Fibroblast of skin of right biceps (primary cell): ENCODE data around the gene GTF3C1.

Experiments
- DNase-seq: peaks from one replicate; pipeline ENCODE4 v3.0.0-alpha.2; 2013

Gene GTF3C1

DNA sequence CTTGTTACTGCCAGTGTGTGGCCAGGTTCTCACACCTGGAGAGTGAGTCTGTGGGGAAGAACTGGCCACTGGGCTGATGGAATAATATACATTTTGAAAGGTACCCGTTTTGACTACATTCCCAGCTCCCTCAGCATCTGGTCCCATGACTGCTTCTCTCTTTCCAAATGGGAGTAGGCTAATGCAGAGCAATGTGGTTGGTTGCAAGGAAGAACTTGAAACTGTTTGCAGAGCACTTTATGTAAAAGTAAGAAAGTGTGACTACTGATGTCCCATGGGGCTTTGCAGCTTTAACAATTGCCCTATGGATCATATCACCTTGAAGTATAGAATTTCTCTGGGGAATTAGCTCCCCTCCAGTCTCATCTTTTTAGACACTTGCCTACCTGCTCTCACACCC lies 9.2 kb upstream of the GTF3C1 start:
- no peak for DNase-seq

DNA sequence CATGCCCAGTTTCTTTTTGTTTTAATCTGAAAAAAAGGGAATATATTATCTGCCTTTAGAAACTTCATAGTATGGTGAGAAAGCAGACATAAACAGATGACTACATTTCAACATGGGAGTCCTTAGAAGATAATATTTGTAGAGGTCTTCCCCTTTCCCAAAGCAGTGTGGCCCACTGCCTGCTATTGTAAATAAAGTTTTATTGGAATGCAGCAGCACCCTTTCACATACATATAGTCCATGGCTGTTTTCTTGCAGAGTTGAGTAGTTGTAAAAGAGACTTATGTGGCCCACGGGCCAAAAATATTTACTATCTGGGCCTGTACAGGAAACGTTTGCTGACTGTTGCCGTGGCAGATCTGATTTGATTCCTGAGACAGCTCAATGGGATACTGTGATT lies 8.7 kb upstream of the GTF3C1 start:
- no peak for DNase-seq

DNA sequence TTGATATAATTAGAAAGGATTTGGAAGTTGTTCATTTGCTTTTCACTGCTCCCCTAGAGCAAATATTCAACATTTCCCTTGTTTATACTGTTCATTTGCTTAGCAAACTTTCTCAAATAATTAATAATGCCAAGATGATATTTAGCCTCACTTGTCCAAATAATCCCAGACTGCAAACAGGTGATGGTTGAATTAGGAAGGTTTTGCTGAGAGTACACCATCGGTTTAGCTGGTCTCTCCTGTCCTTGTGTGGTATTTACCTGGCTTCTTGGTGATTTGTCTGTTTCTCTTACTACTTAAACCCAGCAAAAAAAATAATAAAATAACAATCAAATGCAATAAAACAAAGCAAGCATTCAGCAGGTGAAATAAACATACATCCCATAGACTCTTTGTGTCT lies 6.8 kb upstream of the GTF3C1 start:
- DNase-seq, result no peak

DNA sequence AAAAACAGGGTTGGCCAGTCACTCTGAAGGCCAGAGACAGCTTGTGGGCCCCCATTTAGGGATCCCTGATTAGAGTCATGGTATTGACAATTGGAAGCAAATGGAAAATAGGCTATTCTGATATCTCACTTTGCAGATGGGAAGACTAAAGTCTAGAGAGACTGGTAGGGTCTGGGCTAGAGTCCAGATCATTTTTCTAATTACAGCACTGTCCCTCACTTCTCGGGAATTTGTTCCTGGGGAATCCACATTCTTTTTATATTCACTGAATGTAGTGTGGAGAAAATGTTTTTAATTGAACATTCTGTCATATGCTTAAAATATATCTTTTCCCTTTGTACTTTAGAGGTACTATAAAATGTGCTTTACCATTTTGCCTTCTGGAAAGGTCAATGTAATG lies 1.3 kb upstream of the GTF3C1 start:
- DNase-seq, result no peak

DNA sequence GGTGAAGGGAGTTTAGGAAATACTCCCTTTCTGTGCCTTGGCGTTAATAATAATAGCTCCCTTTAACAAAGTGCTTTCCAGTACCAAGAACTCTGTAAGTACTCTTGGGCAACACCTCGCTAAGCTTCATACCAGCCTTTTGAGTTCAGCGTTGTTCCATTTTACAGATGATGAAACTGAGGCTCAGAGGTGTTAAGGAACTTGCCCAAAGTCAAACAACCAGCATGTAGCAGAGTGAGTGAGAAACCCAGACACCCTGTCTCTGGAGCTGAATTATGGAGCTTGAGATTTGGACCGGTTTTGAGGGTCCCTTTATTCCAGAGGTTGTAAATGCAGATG lies 838 bp upstream of the GTF3C1 start:
- DNase-seq, result no peak

DNA sequence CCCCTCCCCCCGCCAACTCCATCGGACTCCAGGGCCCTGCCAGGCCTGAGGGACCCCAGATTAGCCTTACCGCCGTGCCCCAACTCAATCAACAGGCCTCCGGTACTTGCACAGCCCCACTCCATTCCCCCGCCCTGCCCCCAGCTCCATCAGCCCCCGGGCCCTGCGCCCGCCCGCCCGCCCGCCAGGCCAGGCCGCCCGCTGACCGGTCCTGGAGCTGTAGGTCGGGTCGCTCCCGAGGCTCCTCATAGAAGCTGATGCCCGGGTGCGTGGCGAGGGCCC lies 308 bp downstream of the GTF3C1 start:
- no peak for DNase-seq

DNA sequence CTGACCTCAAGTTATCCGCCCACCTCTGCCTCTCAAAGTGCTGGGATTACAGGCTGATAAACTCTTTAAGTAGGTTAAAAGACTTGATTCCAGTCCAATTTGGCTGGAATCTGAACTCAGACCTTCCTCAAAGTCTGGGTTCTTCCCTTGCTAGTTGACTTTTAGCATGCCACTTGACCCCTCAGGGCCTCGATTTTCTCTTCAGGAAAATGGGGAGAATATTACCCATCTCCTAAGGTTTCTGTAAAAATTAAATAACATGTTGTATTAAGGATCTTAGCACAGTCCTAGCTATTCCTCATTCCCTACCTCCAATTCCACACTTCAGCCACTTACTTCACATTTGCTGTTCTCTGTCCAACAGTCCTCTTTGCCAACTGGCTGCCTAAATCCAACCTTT lies 1.9 kb downstream of the GTF3C1 start:
- no peak for DNase-seq

DNA sequence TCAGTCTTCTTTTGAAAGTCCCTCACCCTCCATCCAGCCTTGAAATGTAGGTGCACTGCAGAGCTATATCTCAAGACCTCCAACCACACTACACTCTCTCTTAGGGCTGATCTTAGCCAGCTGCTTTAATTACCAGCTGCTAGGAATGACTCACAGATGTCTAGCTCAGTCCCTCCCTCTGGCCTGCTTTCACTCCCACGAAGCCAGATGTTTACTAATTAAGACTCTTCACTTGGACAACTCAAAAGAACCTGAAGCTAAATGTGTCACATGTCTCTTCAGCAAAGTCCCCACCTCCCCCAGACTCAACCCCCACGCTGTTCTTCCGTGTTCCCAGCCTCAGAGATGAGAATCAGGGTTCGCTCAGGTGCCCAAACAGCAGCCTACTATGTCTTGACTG lies 2.6 kb downstream of the GTF3C1 start:
- DNase-seq, result peak; percentile 56

DNA sequence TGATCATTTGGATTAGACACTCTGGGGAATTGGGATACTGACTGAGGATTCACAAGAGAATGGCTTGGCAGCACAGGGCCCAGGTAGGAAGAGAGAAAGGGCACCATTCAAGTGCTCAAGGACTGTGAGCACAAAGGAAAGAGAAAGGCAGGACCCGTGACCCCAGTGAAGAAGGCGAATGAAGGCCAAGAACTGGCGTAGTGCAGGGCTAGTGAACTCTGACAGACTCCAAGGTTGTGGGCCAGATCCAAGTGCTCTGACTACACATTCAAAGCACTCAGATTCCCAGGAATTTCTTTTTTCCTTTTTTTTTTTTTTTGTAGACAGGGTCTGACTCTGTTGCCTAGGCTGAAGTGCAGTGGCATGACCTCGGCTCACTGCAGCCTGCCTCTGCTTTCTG lies 5.0 kb downstream of the GTF3C1 start:
- no peak for DNase-seq

DNA sequence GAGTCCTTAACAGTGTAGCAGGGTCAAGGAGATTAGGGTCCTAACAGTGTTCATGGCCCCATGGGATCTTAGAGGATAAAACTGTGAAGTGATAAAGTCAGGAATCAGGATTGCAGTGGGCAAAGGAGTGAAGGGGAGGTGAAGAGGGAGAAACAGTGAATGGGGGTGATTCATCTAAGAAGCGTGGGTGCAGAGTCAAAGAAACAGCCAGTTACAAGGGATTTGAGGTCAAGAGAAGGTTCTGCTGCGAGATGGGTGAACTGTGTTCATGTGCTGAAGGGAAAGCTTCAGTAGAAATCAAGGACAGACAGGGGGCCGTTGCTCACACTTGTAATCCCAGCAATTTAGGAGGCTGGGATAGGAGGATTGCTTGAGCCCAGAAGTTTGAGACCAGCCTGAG lies 5.9 kb downstream of the GTF3C1 start:
- no peak for DNase-seq

DNA sequence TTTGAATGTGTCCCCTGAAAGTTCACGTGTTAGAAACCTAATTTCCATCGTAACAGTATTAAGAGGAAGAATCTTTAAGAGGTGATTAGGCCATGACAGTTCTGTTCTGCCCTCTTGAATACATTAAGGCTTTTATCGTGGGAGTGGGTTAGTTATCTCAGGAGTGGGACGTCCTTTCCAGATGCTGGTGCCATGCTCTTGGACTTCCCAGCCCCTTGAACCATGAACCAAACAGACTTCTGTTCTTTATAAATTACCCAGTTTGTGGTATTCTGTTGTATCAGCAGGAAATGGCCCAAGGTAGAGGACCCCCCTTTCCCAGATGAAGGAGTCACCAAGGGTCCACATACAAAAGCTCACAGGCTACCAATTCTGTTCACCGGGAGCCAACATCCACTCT lies 10.1 kb downstream of the GTF3C1 start:
- no peak for DNase-seq

DNA sequence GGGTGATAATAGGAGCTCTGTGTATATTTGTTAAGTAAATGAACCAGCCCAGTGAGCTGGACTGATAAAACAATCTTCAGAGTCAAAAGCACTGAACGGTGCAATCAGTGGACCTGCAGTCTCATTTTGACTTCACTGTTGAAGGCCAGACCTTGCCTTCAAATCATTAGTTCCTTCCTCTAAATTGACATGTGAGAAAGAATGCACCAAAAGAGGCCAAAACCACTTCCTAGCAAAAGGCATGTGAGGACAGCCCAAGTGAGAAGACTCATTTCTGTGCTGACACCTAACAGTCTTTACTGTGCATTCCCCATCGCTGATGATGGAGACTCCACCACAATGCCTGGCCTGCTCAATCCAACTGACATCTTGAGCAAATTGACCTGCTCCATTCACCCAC lies 10.6 kb downstream of the GTF3C1 start:
- no peak for DNase-seq

DNA sequence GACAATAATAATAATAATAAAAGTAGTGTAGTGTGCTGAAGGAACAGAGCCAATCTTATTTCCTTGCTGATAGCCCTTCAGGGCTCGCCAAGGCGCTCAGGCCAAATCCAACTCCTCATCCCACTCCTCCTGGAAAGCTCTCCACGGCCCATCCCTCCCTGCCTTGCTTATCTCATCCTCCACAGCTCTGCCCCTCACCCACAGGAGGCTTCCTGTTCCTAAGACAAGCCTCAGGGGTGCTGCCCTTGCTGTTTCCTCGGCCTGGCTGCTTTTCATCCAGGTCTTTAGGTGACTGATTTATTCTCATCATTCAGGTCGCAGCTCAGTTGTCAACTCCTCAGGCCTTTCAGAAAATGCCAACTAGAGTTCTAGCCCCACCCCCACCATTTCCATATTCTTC lies 11.2 kb downstream of the GTF3C1 start:
- no peak for DNase-seq

DNA sequence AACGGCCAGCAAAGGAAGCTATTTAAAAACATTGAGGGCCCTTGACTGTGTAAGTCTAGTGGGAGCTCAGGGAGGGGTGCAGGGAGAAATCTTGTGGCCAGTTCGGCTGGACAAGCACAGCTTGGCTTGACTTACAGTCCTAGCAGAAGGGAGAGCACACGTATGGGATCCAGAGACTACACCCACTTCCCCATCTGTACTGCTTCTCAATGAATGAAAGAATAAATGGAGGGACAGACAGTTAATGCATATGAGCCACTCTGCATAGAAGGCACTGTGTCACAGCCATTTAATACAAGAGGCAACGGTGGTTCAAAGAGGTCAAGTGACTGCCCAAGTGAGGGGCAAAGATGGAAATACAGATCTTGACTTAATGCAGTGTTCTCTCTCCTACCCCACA lies 15.5 kb downstream of the GTF3C1 start:
- no peak for DNase-seq

DNA sequence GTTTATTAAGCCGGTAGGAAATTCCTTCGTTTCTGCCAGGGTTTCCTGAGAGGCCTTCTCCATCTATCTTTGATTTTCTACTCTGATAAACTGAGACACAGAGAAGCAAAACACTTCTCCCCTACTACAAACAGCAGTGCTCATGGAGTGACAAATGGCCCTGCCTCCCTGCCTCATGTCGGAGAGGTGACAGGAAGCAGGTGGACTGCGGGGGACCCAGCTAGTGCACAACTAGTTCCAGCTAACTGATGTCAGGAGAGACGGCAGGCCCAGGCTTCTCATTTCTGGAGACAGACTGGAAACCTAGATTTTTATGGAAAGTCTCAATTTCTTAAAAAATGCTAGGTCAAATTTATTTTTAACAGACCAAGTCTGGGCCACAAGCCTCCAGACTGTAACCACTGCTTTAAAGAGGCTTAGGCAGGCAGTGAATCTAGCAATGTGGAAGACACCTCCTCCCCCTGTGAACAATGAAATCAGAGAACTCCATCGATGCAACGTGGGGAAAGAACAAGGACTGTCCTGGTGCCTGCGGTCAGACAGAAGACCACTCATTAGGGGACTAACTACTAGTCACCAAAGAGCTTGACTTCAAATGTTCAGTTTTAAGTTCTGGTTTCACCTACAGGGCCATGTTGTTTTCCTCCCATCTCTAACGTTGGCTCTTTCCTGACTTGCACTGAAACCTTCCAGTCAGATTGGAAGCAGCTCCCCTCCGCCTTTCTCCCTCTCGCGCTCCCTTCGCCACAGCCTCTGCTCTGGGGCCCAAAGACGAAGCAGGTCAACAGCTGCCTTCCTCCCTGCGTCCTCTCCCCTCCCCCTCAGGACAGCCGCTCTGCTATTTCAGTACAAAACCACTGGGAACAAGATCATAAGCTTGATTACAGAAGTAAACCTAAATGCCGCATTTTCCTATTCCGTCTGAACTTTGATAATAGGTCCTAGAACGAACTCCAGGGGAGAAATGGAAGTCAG lies 17.6 kb downstream of the GTF3C1 start:
- no peak for DNase-seq

DNA sequence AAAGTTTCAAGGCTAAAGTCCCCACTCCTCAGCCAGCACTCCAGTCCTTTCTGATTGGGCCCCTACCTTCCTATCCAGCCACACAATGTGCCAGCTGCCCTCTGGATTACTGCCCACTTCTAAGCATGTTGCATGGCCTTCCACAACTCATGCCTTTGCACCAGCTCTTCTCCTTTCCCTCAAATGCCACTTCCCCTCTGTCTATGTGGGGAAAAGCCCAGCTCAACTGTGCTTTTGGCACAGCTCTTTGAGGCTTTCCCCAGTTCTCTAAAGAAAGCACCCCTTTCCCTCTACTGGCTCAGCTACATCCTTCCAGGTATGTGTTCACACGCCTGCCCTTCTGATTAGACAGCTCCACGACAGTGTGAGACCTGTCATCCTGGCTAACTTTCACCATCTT lies 18.5 kb downstream of the GTF3C1 start:
- no peak for DNase-seq

DNA sequence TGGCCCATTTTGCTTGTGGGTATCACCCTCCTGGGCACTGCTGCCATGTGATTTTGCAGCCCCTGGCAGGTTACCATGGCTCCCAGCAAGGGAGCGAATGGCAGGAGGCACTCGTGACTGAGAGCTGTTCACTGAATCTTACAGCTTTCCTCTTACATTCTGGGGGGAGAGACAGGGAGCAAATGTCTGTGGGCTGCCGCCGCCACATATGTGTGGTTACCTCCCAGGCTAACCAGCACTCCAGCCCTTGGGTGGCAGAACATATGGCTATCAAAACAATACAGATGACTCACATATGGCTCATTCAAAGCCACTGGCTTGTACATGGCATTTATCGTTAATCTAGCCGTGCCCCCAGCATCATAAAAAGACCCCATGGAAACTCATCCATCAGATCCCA lies 19.8 kb downstream of the GTF3C1 start:
- DNase-seq, result peak; percentile 91

DNA sequence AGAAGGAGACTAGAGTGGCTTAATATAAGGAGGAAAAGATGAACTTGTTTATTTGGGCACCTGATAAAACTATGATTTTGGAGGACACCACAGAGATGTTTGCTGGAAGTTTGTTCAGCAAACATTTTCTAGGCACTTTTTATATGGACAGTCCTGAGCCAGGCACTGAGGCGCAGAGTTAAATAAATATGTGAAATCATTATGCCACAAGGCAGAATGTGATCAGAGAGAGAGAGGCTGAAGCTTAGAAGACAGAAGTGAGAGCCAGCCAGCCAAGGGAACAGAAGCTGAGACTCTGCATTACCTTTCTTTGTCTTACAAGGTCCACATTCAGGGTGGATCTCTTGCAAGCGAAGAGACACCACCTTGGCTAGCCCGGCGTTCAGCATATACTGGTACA lies 21.4 kb downstream of the GTF3C1 start:
- DNase-seq, result no peak

DNA sequence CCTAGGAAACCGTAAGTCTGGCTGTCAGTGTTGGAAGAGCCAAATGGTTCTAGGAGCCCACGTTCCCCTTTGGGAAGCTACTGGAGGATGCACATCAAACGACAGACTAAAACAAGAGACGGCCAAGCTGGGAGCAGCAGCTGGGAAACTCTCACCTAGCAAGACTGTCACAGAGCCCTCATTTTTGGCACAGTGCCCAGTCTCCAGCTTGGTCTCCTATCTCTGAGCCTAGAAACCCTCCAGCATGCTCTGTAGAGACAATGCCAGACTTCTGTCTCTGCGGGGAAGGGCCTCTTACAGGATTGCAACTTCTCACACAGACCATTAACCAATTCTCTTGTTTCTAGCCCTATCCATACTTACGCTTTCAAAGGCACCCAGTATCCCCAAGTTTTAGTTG lies 23.5 kb downstream of the GTF3C1 start:
- DNase-seq, result no peak

DNA sequence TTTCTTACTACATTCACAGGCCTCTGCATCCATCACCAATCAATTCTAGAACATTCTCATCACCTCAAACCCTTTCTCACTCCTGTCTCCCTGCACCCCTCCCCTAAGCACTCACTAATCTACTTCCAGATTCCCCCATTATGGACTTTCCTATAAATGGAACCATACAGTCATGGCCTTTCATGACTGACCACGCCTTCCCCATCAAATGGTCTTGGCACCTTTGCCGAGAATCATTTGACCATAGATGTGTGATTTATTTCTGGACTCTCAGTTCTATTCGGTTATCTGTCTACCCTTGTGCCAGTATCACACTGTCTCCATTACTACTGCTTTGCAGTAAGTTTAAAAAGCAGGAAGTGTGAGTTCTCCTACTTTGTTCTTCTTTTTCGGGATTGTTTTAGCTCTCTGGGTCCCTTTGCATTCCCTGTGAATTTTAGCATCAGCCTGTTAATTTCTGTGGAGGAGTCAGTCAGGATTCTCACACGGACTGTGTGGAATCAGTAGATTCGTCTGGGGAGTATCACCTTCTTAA lies 27.5 kb downstream of the GTF3C1 start:
- no peak for DNase-seq

DNA sequence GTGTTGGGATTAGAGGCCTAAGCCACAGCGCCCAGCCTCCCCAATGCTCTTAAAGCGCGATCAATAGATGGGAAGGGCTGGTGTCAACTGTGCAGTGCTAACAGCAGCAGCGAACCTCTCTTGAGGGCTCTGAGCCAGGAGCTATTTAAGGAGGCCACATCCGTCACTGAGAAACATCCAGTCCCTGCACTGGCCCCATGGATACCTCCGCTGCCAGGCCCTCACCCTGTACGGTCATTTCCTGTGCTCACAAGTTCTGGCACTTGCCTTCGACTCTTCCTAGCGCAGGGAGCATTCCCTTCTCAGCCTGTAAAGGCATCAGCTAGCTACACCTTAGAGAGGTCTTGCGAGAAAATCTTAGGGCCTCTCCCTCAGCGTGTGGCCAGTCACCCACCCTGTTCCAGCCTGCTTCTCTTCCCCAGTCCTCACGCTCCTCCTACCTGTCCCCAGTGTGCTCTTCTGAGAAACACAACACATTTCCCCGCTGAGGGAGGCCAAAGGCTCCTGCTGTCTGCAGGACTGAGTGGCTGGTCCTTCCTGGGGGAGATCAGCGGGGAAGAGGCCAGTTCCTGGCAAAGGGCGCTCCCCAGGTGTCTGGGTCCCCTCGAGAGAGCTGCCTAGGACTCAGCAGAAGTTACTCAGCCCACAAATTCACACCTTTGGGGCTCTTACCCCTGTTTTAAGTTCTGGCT lies 28.6 kb downstream of the GTF3C1 start:
- peak; percentile 43 for DNase-seq

DNA sequence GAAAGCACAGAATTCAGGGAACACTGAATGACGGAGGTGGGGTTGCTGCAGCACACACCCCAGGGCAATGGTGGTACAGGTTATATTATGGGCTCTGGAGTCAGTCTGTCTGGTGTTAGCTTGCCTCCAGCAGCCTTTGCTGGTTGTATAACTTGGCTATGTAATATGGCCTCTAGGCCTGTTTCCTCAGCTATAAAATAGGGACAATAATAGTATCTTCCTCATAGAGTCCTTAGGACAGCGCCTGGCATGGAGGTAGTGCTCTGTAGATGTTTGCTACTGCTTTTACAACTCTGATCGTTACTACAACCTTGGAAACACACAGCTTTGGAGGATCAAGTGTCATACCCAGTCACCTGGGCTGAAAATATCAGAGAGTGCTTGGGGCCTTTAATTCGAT lies 31.5 kb downstream of the GTF3C1 start:
- no peak for DNase-seq

DNA sequence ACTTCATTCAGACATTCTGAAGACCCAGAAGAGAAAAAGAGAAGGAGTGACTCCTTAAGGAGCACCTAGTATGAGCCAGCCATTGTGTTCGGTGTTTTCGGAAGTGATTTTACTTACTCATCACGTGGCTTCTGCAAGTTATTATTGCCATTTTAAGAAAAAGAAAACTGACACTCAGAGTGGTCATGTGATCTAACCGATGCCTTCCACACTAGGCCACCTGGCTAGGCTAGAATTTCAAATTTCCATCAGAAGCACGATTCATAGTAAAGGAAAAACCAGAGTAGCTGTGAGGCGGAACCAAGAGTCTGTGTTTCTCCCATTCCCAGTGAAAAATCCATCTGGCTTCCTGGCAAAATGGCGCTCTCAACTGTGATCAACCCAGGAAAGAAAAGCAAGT lies 32.0 kb downstream of the GTF3C1 start:
- DNase-seq, result no peak

DNA sequence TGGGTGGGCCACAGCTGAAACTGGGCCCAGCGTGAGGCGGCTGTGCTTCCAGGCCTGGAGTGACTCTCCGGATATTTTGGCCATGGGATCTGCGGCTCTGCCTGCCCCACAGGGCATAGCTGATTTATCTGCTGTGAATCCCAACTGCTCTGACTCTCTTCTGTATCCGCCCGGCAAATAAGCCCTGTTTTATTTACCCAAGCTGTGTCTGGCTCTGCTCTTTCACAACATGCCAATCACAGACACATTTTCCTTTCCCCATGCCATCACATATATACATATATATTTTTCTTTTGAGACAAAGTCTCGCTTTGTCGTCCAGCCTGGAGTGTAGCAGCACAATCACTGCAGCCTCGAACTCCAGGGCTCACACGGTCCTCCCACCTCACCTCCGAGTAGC lies 33.3 kb downstream of the GTF3C1 start:
- no peak for DNase-seq

DNA sequence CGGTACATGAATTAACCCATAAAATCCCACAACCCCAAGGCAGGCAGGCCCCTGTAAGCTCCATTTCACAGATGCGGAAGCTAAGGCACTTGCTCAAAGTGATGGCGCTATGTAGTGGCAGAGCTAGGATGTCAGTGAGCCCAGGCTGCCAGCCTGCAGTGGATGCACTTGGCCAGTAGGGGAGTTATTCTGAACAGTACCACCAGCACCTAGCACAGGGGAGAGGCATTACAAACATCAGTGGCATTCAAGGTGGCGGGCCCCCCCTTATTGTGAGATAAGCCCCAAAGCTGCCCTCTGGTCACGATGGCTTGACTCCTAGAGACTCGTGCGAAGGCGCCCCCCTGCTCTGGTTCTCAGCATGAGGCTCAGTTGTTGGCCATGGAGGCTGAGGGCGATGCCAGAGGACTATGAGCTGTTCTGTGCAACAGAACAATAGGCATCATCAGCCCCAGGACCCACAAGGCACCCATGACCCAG lies 33.8 kb downstream of the GTF3C1 start:
- no peak for DNase-seq
